Naive B cell (primary cell): Measurements from ENCODE around the gene MAPK11. TPM values are rescaled to one million over a fixed set of nuclear protein-coding genes. Genes with fewer than 3 reads are reported as not detected.
A peak's percentile ranks its signal among the peaks of the same experiment; 100 is the strongest.

Experiments used
- ATAC-seq, 2 donors: fragments of 150-1000 bp; cut with Tn5 transposase; 2 replicates each; pipeline ENCODE4 v1.10.0; 2021; ENCODE audit warnings: low read depth in 2 of 2, mild to moderate bottlenecking in 2 of 2, moderate library complexity in 2 of 2
- DNase-seq: peaks from one replicate; pipeline ENCODE4 v3.0.0; 2022
- H3K27ac Mint-ChIP-seq, 6 donors: one replicate each; pipeline ENCODE4 v1.8.0; 2020 to 2022; ENCODE audit warnings: mild to moderate bottlenecking in 6 of 6, mixed read lengths in 6 of 6, moderate library complexity in 5 of 6, inconsistent platforms in 2 of 6
- H3K27me3 Mint-ChIP-seq, 3 donors: one replicate each; pipeline ENCODE4 v1.8.0; 2021 to 2022; ENCODE audit warnings: mixed read lengths in 3 of 3, mild to moderate bottlenecking in 1 of 3
- H3K36me3 Mint-ChIP-seq, 2 donors: one replicate each; pipeline ENCODE4 v1.8.0; 2020 to 2022; ENCODE audit warnings: mixed read lengths in 2 of 2, inconsistent platforms in 1 of 2, mild to moderate bottlenecking in 1 of 2
- H3K4me1 Mint-ChIP-seq, 3 donors: one replicate each; pipeline ENCODE4 v1.8.0; 2020 to 2022; ENCODE audit warnings: mixed read lengths in 3 of 3, inconsistent platforms in 1 of 3, mild to moderate bottlenecking in 1 of 3, moderate library complexity in 1 of 3
- H3K4me3 Mint-ChIP-seq, 8 donors: one replicate each; pipeline ENCODE4 v1.8.0; 2020 to 2022; ENCODE audit warnings: mild to moderate bottlenecking in 8 of 8, mixed read lengths in 8 of 8, moderate library complexity in 8 of 8, inconsistent platforms in 2 of 8
- H3K9me3 Mint-ChIP-seq, 7 donors: one replicate each; pipeline ENCODE4 v1.8.0; 2020 to 2022; ENCODE audit warnings: mixed read lengths in 7 of 7, mild to moderate bottlenecking in 5 of 7, inconsistent platforms in 2 of 7, moderate library complexity in 1 of 7
- polyA plus RNA-seq, 6 donors: library from polyadenylated mRNA; unstranded; fragments of 300-500 nt; fragmentation: Illumina TruSeq; gene quantifications; one replicate each; pipeline ENCODE4 v1.2.3, GENCODE V29; 2021; ENCODE audit warnings: low read depth in 6 of 6

Gene MAPK11
- polyA plus RNA-seq, 6 donors from 2014 or later: 0.17 to 0.21 (median 0.19) TPM; not detected in 3

- ATAC-seq (no peak), DNase-seq (no peak)
- H3K27ac Mint-ChIP-seq: peak overlapping the region in 3 of 6 donors; percentile 54 to 71 (median 68)
- H3K4me1 Mint-ChIP-seq: peaks cover 3 to 11% (median 5%) of the 10 kb centered on the region in 3 donors
- H3K4me3 Mint-ChIP-seq: no peak overlapping the region
- no peaks in the 10 kb centered on the region for H3K27me3 Mint-ChIP-seq
- peaks cover 0 to 3% of the 10 kb centered on the region in 2 donors for H3K36me3 Mint-ChIP-seq
- no peaks in the 10 kb centered on the region for H3K9me3 Mint-ChIP-seq
These were observed 50.2 kb downstream of the MAPK11 start for GRCh38 chr22:50219800-50220602.

GRCh38 chr22:50218996-50219727 lies 51.0 kb downstream of the MAPK11 start:
- H3K9me3 Mint-ChIP-seq: no peaks in the 10 kb centered on the region
- H3K36me3 Mint-ChIP-seq: peaks cover 0 to 8% of the 10 kb centered on the region in 2 donors
- H3K27ac Mint-ChIP-seq: peak overlapping the region in 1 of 6 donors; percentile 68

GRCh38 chr22:50218153-50218995 lies 51.8 kb downstream of the MAPK11 start:
- Mint-ChIP-seq H3K27me3 (no peaks in the 10 kb centered on the region), H3K36me3 (peaks cover 0 to 12% of the 10 kb centered on the region in 2 donors)
- ATAC-seq: peak in 1 of 2 donors; percentile 19

More at GRCh38 chr22:50218996-50219727, 51.0 kb downstream of the MAPK11 start:
- no peaks in the 10 kb centered on the region for H3K27me3 Mint-ChIP-seq
- H3K4me3 Mint-ChIP-seq: no peak overlapping the region
- ATAC-seq (no peak), DNase-seq (no peak)
- H3K4me1 Mint-ChIP-seq: peaks cover 6 to 15% (median 9%) of the 10 kb centered on the region in 3 donors

GRCh38 chr22:50217543-50218152 lies 52.5 kb downstream of the MAPK11 start:
- Mint-ChIP-seq H3K36me3 (peaks cover 0 to 19% of the 10 kb centered on the region in 2 donors), H3K27me3 (no peaks in the 10 kb centered on the region), H3K4me1 (peaks cover 9 to 23% (median 17%) of the 10 kb centered on the region in 3 donors), H3K9me3 (no peaks in the 10 kb centered on the region), H3K27ac (no peak overlapping the region), H3K4me3 (peak overlapping the region in 1 of 8 donors; percentile 65)
- no peak for DNase-seq
- peak; percentile 23 to 29 for ATAC-seq

More at GRCh38 chr22:50218153-50218995, 51.8 kb downstream of the MAPK11 start:
- H3K4me3 Mint-ChIP-seq: no peak overlapping the region
- H3K4me1 Mint-ChIP-seq: peaks cover 6 to 15% (median 12%) of the 10 kb centered on the region in 3 donors
- no peak for DNase-seq
- no peaks in the 10 kb centered on the region for H3K9me3 Mint-ChIP-seq
- peak overlapping the region in 1 of 6 donors; percentile 7 for H3K27ac Mint-ChIP-seq

- no peaks in the 10 kb centered on the region for H3K27me3 Mint-ChIP-seq
- ATAC-seq: no peak
- H3K4me1 Mint-ChIP-seq: peaks cover 12 to 25% (median 19%) of the 10 kb centered on the region in 3 donors
- DNase-seq: no peak
- peaks cover 0 to 22% of the 10 kb centered on the region in 2 donors for H3K36me3 Mint-ChIP-seq
- peak overlapping the region in 1 of 8 donors; percentile 65 for H3K4me3 Mint-ChIP-seq
- no peaks in the 10 kb centered on the region for H3K9me3 Mint-ChIP-seq
- no peak overlapping the region for H3K27ac Mint-ChIP-seq
These were observed 53.3 kb downstream of the MAPK11 start for GRCh38 chr22:50216684-50217520.

- ATAC-seq (no peak), DNase-seq (no peak)
- Mint-ChIP-seq H3K4me1 (peaks cover 12 to 25% (median 19%) of the 10 kb centered on the region in 3 donors), H3K27me3 (no peaks in the 10 kb centered on the region), H3K36me3 (peaks cover 0 to 22% of the 10 kb centered on the region in 2 donors), H3K9me3 (no peaks in the 10 kb centered on the region), H3K4me3 (peak overlapping the region in 1 of 8 donors; percentile 51), H3K27ac (peak overlapping the region in 4 of 6 donors; percentile 39 to 75 (median 48))
These were observed 54.0 kb downstream of the MAPK11 start for GRCh38 chr22:50216055-50216683.

GRCh38 chr22:50215297-50216054 lies 54.7 kb downstream of the MAPK11 start:
- no peaks in the 10 kb centered on the region for H3K9me3 Mint-ChIP-seq
- peaks cover 12 to 25% (median 19%) of the 10 kb centered on the region in 3 donors for H3K4me1 Mint-ChIP-seq
- H3K27me3 Mint-ChIP-seq: no peaks in the 10 kb centered on the region
- H3K27ac Mint-ChIP-seq: peak overlapping the region in 4 of 6 donors; percentile 39 to 75 (median 58)
- H3K4me3 Mint-ChIP-seq: peak overlapping the region in 1 of 8 donors; percentile 51
- ATAC-seq (no peak), DNase-seq (no peak)
- peaks cover 0 to 22% of the 10 kb centered on the region in 2 donors for H3K36me3 Mint-ChIP-seq

Other genes with a start within 250 kb of the MAPK11 start
- gene TTLL8, start 212.1 kb downstream of the MAPK11 start, polyA plus RNA-seq: not detected
- gene MLC1, start 185.0 kb downstream of the MAPK11 start, polyA plus RNA-seq: under 1 TPM in 3 of 6 donors, not detected in 3; 0.09 to 0.44 (median 0.15) TPM
- not detected for gene MOV10L1, start 180.4 kb downstream of the MAPK11 start, polyA plus RNA-seq
- gene PANX2, start 99.6 kb downstream of the MAPK11 start, polyA plus RNA-seq: under 1 TPM in 1 of 6 donors, not detected in 5; 0.08 TPM
- gene TRABD, start 84.5 kb downstream of the MAPK11 start, polyA plus RNA-seq: 10 to 100 TPM in 5 of 6 donors, 1 to 10 TPM in 1; 9.4 to 22.6 (median 15.1) TPM
- gene SELENOO, start 69.4 kb downstream of the MAPK11 start, polyA plus RNA-seq: 1 to 10 TPM; 2.9 to 6.8 (median 5.2) TPM
- gene TUBGCP6, start 25.4 kb downstream of the MAPK11 start, polyA plus RNA-seq: 10 to 100 TPM; 11.6 to 23.2 (median 14.2) TPM
- gene HDAC10, start 19.1 kb downstream of the MAPK11 start, polyA plus RNA-seq: 1 to 10 TPM; 4.6 to 8.2 (median 6.3) TPM
- under 1 TPM in 5 of 6 donors, not detected in 1; 0.04 to 0.19 (median 0.09) TPM for gene MAPK12, start 8.7 kb downstream of the MAPK11 start, polyA plus RNA-seq
- 1 to 10 TPM in 2 of 6 donors, under 1 TPM in 3, not detected in 1; 0.46 to 1.1 (median 0.66) TPM for gene PLXNB2, start 37.3 kb upstream of the MAPK11 start, polyA plus RNA-seq
- gene DENND6B, start 56.6 kb upstream of the MAPK11 start, polyA plus RNA-seq: under 1 TPM in 5 of 6 donors, not detected in 1; 0.05 to 0.43 (median 0.28) TPM
- gene PPP6R2, start 72.9 kb upstream of the MAPK11 start, polyA plus RNA-seq: 10 to 100 TPM; 11.9 to 28.1 (median 16.2) TPM
- gene SBF1, start 204.7 kb upstream of the MAPK11 start, polyA plus RNA-seq: 10 to 100 TPM in 4 of 6 donors, 1 to 10 TPM in 2; 6.9 to 26.6 (median 11.4) TPM
- under 1 TPM in 3 of 6 donors, not detected in 3; 0.08 to 0.86 (median 0.20) TPM for gene ADM2, start 211.2 kb upstream of the MAPK11 start, polyA plus RNA-seq
- gene MIOX, start 216.5 kb upstream of the MAPK11 start, polyA plus RNA-seq: not detected
- gene LMF2, start 237.3 kb upstream of the MAPK11 start, polyA plus RNA-seq: 10 to 100 TPM in 3 of 6 donors, 1 to 10 TPM in 3; 6.4 to 20.9 (median 10.1) TPM
- 10 to 100 TPM; 33.9 to 43.3 (median 37.6) TPM for gene NCAPH2, start 237.8 kb upstream of the MAPK11 start, polyA plus RNA-seq